Erythroblast (primary cell): Measurements from ENCODE around the gene CHD5.

ENCODE experiments used
- GATA1 ChIP-seq: IDR thresholded peaks from 2 replicates; pipeline ENCODE4 v1.6.1; 2011; ENCODE audit warnings: low read depth, mild to moderate bottlenecking, control low read depth, low read length, moderate library complexity
- POLR2A ChIP-seq: IDR thresholded peaks from 2 replicates; pipeline ENCODE4 v1.6.1; 2011; ENCODE audit warnings: mild to moderate bottlenecking, low read length

GRCh38 chr1:6178751-6179563 is 1.2 kb downstream of the CHD5 start:
- TF ChIP-seq POLR2A: no peak
- no peak for TF ChIP-seq GATA1
